Left forelimb (tissue), 1 donor: ENCODE data around the gene LTB4R.
A peak's percentile ranks its signal among the peaks of the same experiment; 100 is the strongest.

ENCODE experiments used
- DNase-seq: peaks from one replicate; pipeline ENCODE4 v3.0.0-alpha.2; 2018; ENCODE audit warnings: low spot score

LTB4R gene

DNA sequence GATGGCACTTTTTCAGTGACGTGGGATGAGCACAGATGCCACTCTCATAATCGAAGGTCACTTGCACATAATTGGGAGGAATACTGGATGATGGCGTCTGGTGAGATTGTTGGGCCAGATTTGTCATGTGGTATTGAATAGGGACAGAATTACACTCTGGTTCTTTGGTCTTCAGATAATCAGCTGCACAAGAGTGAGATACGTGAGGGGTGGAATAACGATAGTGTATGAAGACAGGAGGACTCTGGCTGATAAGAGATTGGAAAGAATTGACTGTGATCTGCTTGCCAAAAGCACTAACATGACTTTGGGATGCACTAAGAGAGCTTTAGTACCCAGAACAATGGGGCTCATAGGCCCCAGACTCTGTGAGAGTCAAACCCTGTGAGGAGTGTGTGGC is 32.9 kb upstream of the LTB4R start:
- DNase-seq, result no peak

- DNase-seq, result no peak
Measured at GRCh38 chr14:24279301-24280186, 31.8 kb upstream of the LTB4R start.

- no peak for DNase-seq
Measured at GRCh38 chr14:24280797-24281460, 30.4 kb upstream of the LTB4R start.

- no peak for DNase-seq
Measured at GRCh38 chr14:24281636-24282035, 29.7 kb upstream of the LTB4R start.

DNA sequence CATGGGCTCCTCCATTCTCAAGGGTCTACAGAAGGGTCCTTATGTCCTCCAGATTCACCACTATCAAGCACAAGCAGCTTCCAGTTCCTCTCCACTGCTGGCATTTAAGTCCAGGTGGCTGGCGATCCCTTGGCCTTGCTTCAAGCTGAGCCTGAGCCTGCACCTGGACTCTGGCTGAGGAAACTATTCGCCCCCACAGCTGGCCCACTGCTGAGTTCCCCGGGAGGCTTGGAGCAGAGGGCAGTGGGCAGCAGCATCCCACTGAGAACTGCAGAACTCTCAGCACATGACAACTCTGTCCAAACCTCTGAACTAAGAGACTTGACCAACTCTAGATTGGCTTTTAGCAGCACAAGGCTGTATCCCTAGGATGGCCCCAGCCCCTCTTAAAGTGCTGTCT is 28.6 kb upstream of the LTB4R start:
- no peak for DNase-seq

DNA sequence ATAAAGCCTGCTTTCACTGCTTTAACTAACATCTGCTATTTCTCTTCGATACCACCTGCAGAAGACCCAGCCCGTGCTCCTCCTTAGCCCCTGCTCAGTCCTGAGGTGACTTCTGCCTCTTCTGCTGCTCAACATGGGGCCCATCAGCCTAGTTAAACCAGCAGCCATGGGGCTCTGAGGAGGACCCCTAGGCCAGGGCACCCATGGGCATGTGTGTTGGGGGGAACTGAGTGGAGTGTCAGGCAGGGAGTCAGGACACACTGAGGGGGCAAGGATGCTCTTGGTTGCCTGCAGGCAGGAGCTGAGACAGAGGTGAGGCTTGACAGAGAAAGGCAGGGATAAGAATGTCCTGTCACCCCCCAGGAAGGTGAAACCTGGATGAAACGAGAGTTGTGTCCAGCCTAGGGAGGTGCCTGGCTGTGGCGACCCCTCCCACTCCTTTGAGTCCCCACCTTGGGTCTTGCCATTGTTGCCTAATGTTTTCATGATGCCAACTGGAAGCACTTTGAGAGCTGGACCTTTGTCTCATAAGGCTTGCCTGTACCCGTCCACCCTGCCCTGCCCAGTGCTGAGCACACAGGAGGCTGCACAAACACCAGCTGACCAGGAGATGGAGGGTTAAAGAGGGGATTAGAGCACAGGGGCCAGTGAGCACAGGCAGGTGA is 27.4 kb upstream of the LTB4R start:
- DNase-seq, result no peak

- DNase-seq, result no peak
Measured at GRCh38 chr14:24284501-24285035, 26.7 kb upstream of the LTB4R start.

DNA sequence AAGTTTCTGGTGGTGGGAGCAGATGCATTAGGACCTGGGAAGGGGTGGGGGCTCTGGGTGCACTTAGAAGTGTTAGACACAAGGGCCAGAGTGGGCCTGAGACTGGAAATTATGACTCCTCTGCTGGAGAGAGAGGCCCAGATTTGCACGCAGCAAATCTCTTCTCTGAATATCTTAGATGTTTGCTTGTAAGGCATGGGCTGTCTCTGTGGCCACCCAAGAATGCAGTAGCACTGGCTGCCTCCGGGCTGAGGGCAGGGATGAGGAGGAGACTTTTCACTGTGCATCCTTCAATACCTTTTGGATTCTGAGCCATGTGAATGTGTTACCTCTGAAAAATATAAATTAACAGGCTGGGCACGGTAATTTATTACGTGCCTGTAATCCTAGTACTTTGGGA is 26.0 kb upstream of the LTB4R start:
- DNase-seq, result no peak

DNA sequence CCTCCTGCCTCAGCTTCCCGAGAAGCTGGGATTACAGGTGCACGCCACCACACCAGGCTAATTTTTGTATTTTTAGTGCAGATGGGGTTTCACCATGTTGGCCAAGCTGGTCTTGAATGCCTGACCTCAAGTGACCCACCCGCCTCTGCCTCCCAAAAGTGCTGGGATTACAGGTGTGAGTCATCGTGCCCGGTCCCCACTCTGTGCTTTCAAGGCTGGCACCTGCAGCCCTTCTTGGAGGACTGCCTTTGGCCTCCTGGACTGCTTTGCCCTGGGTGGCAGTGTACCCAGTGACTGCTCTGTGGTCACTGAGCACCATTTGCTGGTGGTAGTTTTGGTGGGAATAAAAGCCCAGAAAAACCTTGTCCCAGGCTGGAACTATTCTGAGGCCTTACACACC is 24.3 kb upstream of the LTB4R start:
- no peak for DNase-seq

- no peak for DNase-seq
Measured at GRCh38 chr14:24289649-24290280, 21.5 kb upstream of the LTB4R start.

GRCh38 chr14:24290746-24291145 is 20.6 kb upstream of the LTB4R start:
- DNase-seq, result no peak

GRCh38 chr14:24291446-24292117 is 19.7 kb upstream of the LTB4R start:
- DNase-seq, result no peak

GRCh38 chr14:24292118-24292807 is 19.0 kb upstream of the LTB4R start:
- DNase-seq, result no peak

DNA sequence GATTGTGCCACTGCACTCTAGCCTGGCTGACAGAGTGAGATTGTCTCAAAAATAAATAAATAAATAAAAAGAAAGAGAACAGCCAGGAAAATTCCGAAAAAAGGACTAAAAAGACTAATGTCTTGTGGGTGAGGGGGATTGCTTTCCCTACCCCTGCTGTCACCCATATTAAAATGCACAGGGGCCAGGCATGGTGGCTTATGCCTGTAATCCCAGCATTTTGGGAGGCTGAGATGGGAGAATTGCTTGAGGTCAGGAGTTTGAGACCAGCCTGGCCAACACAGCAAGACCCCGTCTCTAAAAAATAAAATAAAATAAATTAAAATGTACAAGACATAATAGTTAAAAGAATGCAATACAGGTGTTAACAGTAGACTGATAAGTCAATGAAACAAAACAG is 17.8 kb upstream of the LTB4R start:
- no peak for DNase-seq

- DNase-seq, result no peak
Measured at GRCh38 chr14:24296341-24297157, 14.8 kb upstream of the LTB4R start.

DNA sequence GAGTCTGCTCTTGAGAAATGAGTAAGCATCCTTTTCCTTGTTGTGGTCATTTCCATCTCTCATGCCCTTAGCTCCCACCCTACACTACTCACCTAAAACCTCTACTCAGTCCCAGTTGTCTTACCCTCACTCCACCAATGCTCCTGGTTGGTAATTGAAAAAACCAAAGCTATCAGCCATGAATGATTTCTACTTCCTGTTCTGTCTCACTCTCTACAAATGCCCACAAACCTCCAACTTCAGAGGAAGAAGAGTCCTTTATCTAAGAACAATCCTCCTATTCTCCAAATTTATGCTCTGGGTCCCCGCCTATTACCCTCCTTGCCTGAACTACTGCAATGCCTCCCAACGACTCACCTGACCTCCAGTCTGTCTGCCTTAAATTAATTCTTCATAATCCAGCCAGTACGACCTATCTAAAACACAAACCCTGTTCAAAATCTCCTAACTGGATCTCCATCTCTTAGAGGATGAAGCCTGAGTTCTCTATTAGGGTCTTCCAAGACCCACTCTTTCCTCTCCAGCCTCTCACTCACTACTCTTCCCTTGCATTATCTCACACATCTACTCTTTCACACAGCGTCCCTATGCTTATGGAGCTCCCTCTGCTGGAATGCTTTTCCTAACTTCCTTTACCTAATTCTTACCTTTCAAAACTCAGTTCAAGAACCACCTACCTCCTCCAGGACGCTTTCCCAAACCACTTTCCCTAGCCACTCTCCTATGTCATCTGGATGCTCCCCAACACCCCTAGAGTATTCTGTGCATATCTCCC is 13.9 kb upstream of the LTB4R start:
- DNase-seq, result no peak

GRCh38 chr14:24298892-24299254 is 12.4 kb upstream of the LTB4R start:
- no peak for DNase-seq

DNA sequence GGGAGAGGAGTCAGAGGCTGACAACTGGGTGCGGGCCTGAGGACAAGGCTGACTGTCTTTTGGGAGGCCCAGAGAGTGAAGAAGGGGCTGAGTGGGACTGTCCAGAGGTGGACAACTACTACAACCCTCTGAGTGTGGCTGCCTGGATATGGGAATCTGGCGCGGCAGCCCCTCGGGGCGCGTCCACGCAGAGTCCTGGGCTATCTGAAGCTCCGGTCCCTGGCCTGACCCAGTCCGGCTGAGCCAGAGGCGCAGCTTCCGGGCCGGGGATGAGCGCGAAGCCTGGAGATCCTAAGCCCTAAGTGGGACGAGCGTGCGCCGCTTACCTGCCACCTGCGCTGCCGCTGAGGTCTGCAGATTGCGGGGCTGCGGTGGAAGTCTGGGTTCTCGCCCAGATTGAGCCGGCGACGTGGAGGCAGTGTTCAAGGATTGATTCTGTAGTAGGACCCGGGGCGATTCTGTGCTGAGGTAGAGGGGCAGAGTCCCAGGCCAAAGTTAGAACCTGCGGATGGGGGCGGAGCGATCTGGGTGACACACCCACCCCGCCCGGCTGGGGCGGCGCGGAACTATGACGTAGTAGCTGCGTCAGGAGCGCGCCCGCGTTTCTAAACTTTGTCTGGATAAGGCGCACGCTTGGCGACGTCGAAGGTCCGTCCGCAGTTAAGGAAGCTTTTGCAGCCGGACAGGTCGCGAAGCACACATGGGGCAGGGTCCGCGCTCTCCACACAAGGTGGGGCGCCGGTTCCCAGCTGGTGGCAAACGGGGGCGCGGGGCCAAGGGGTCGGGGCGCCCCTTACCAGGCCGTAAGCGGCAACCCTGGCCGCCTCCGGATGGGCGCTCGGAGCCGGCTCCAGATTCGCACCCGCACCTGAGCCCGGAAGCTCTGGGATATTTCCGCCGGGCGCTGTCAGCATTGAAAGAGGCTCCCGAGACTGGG is 11.8 kb upstream of the LTB4R start, which contains the start of the genes DHRS1 and NOP9:
Gene DHRS1 (minus strand): TSS at position 526 of the 937 bp plus-strand sequence. CDS start 674 bp downstream, outside the sequence.
Gene NOP9 (plus strand): TSS at position 596 of the 937 bp plus-strand sequence. CDS start 105 bp downstream, at position 701.
- DNase-seq, result peak; percentile 96
